HL-60 (cell line): ENCODE data around the gene NOP16.

Source experiments
- DNase-seq, 2 experiments: peaks; one replicate each; pipeline ENCODE4 v3.0.0-alpha.2; 2010 to 2020; ENCODE audit warnings: low read depth in 1 of 2, low spot score in 1 of 2
- H3K27ac ChIP-seq: fragments of 250-450 bp; sonication (Bioruptor Pico); replicated peaks from 2 replicates; pipeline ENCODE4 v1.5.1; 2020; ENCODE audit warnings: mild to moderate bottlenecking, moderate library complexity
- H3K27me3 ChIP-seq: fragments of 250-450 bp; sonication (Bioruptor Pico); 2 replicates; pipeline ENCODE4 v1.5.1; 2021; ENCODE audit warnings: mild to moderate bottlenecking, moderate library complexity; ENCODE audit not compliant: insufficient read depth, poor library complexity, severe bottlenecking
- H3K4me3 ChIP-seq: replicated peaks from 2 replicates; pipeline ENCODE4 v1.5.1; 2011; ENCODE audit warnings: mild to moderate bottlenecking, control low read depth, low read length; ENCODE audit not compliant: insufficient read depth
- GABPA ChIP-seq: IDR thresholded peaks from 2 replicates; pipeline ENCODE4 v1.6.1; 2012; ENCODE audit warnings: low read depth
- POLR2AphosphoS5 ChIP-seq: IDR thresholded peaks from 2 replicates; pipeline ENCODE4 v1.6.1; 2012; ENCODE audit warnings: low read depth
- SPI1 ChIP-seq: IDR thresholded peaks from 2 replicates; pipeline ENCODE4 v1.6.1; 2012; ENCODE audit warnings: low read depth, mild to moderate bottlenecking, borderline replicate concordance
- TF ChIP-seq, protein P1 (sequence below): IDR thresholded peaks from 2 replicates; pipeline ENCODE4 v1.6.1; 2012; ENCODE audit warnings: low read depth; ENCODE audit not compliant: insufficient replicate concordance
- TF ChIP-seq, protein P2 (sequence below): IDR thresholded peaks from one replicate; pipeline ENCODE4 v1.5.1; 2011; ENCODE audit warnings: low read length, control low read depth, inconsistent platforms; ENCODE audit not compliant: insufficient read depth

NOP16 gene

DNA sequence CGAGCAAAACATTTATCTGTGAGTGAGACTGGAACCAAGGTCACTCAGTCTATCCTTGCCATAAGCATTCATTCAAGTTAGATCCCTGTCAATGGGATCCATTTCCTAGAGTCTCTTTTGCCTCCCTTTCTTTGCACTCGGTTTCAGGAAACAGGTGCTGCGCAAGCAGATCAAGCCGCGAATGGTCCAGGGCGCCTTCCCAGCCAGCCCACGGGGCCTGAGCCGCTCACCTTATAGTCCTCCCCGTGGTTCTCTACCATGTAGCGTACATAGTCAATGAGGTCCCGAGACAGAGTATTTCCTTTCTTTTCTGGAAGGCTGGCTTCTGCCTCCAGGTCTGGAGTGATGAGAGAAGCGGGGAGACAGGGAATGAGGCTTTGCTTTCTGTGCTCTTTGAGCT is 3.4 kb downstream of the NOP16 start:
- Histone ChIP-seq H3K27me3 (no peaks in the 10 kb centered on the region), H3K27ac (no peak overlapping the region)

GRCh38 chr5:176384366-176384930 is 4.0 kb downstream of the NOP16 start:
- H3K27ac ChIP-seq: no peak overlapping the region
- no peaks in the 10 kb centered on the region for H3K27me3 ChIP-seq
- TF ChIP-seq SPI1: no peak
- TF ChIP-seq GABPA: no peak
- TF ChIP-seq POLR2AphosphoS5: no peak
- TF ChIP-seq, protein P1, sequence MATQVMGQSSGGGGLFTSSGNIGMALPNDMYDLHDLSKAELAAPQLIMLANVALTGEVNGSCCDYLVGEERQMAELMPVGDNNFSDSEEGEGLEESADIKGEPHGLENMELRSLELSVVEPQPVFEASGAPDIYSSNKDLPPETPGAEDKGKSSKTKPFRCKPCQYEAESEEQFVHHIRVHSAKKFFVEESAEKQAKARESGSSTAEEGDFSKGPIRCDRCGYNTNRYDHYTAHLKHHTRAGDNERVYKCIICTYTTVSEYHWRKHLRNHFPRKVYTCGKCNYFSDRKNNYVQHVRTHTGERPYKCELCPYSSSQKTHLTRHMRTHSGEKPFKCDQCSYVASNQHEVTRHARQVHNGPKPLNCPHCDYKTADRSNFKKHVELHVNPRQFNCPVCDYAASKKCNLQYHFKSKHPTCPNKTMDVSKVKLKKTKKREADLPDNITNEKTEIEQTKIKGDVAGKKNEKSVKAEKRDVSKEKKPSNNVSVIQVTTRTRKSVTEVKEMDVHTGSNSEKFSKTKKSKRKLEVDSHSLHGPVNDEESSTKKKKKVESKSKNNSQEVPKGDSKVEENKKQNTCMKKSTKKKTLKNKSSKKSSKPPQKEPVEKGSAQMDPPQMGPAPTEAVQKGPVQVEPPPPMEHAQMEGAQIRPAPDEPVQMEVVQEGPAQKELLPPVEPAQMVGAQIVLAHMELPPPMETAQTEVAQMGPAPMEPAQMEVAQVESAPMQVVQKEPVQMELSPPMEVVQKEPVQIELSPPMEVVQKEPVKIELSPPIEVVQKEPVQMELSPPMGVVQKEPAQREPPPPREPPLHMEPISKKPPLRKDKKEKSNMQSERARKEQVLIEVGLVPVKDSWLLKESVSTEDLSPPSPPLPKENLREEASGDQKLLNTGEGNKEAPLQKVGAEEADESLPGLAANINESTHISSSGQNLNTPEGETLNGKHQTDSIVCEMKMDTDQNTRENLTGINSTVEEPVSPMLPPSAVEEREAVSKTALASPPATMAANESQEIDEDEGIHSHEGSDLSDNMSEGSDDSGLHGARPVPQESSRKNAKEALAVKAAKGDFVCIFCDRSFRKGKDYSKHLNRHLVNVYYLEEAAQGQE: no peak
- TF ChIP-seq, protein P2, sequence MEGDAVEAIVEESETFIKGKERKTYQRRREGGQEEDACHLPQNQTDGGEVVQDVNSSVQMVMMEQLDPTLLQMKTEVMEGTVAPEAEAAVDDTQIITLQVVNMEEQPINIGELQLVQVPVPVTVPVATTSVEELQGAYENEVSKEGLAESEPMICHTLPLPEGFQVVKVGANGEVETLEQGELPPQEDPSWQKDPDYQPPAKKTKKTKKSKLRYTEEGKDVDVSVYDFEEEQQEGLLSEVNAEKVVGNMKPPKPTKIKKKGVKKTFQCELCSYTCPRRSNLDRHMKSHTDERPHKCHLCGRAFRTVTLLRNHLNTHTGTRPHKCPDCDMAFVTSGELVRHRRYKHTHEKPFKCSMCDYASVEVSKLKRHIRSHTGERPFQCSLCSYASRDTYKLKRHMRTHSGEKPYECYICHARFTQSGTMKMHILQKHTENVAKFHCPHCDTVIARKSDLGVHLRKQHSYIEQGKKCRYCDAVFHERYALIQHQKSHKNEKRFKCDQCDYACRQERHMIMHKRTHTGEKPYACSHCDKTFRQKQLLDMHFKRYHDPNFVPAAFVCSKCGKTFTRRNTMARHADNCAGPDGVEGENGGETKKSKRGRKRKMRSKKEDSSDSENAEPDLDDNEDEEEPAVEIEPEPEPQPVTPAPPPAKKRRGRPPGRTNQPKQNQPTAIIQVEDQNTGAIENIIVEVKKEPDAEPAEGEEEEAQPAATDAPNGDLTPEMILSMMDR: no peak
- H3K4me3 ChIP-seq: no peak overlapping the region
- no peak for DNase-seq

More for the DNA sequence above, 3.4 kb downstream of the NOP16 start:
- DNase-seq: no peak
- no peak for TF ChIP-seq POLR2AphosphoS5
- TF ChIP-seq, protein P2: no peak
- TF ChIP-seq GABPA: no peak
- no peak overlapping the region for H3K4me3 ChIP-seq

DNA sequence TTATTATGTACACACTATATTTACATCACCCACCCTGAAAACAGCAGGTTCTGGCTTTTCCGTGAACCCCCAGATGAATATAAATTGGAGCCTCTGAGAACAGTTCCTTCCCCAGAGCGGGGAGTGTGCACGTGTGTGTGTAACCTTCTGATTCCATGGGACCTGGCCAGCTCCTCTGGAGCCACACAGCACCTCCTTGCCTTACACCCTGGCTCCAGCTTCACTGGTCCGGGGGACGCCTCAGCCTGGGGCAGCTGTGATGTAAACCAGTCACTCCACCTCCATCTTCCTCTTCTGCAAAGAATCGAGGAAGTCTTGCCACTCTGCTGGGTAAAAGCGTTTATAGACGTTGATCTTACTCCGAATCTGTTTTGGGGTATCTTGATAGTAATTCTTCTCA is 4.4 kb downstream of the NOP16 start:
- Histone ChIP-seq H3K27me3 (no peaks in the 10 kb centered on the region), H3K27ac (no peak overlapping the region), H3K4me3 (no peak overlapping the region)
- no peak for DNase-seq
- TF ChIP-seq, protein P1: no peak
- TF ChIP-seq, protein P2: no peak

- Histone ChIP-seq H3K4me3 (no peak overlapping the region), H3K27ac (no peak overlapping the region), H3K27me3 (no peaks in the 10 kb centered on the region)
- no peak for DNase-seq
- peak; percentile 38; the same call in 1 of the 2 replicates for TF ChIP-seq POLR2AphosphoS5
- TF ChIP-seq, protein P1: no peak
Measured at GRCh38 chr5:176383248-176383905, 5.0 kb downstream of the NOP16 start.
